GM19099 (cell line): ENCODE data around the gene PPP1R36.

Source experiments
- POLR2A ChIP-seq: IDR thresholded peaks from 3 replicates; pipeline ENCODE4 v1.6.1; 2011; ENCODE audit warnings: low read depth; ENCODE audit not compliant: insufficient read length; ENCODE audit errors: extremely low read depth

The PPP1R36 gene

GRCh38 chr14:64510825-64511671, 38.7 kb upstream of the PPP1R36 start:
- no peak for TF ChIP-seq POLR2A

- TF ChIP-seq POLR2A: no peak
Measured at GRCh38 chr14:64513271-64513670, 36.5 kb upstream of the PPP1R36 start.

GRCh38 chr14:64515053-64515452, 34.7 kb upstream of the PPP1R36 start:
- TF ChIP-seq POLR2A: no peak

GRCh38 chr14:64516969-64517368, 32.8 kb upstream of the PPP1R36 start:
- TF ChIP-seq POLR2A: no peak

GRCh38 chr14:64518229-64518628, 31.5 kb upstream of the PPP1R36 start:
- TF ChIP-seq POLR2A: no peak

GRCh38 chr14:64520699-64521098, 29.1 kb upstream of the PPP1R36 start:
- TF ChIP-seq POLR2A: no peak

GRCh38 chr14:64522591-64523355, 27.0 kb upstream of the PPP1R36 start:
- TF ChIP-seq POLR2A: no peak

- no peak for TF ChIP-seq POLR2A
Measured at GRCh38 chr14:64525354-64525753, 24.4 kb upstream of the PPP1R36 start.

GRCh38 chr14:64531567-64531966, 18.2 kb upstream of the PPP1R36 start:
- no peak for TF ChIP-seq POLR2A

- no peak for TF ChIP-seq POLR2A
Measured at GRCh38 chr14:64536488-64537245, 13.1 kb upstream of the PPP1R36 start.

GRCh38 chr14:64540208-64541202, 9.3 kb upstream of the PPP1R36 start, which contains the start of gene HSPA2:
Gene HSPA2 (plus strand): TSS chr14:64540741. CDS start chr14:64540850, 109 bp downstream.
- TF ChIP-seq POLR2A: peak; percentile 86

- no peak for TF ChIP-seq POLR2A
Measured at GRCh38 chr14:64541261-64541971, 8.3 kb upstream of the PPP1R36 start.
